NCI-H1092 treated with DMSO at 0.1 percent for 48 hours (cell line): ENCODE measurements around the gene HSD17B3.
A peak's percentile ranks its signal among the peaks of the same experiment; 100 is the strongest.
"Not testable (repeated sequence)": the region's sequence is repeated elsewhere in the genome, so short reads cannot be mapped to it uniquely, and the experiment has no call there.

ENCODE experiments used
- DNase-seq: peaks from one replicate; lab custom pipeline; 2025; lab: John Stamatoyannopoulos, UW

Gene HSD17B3

DNA sequence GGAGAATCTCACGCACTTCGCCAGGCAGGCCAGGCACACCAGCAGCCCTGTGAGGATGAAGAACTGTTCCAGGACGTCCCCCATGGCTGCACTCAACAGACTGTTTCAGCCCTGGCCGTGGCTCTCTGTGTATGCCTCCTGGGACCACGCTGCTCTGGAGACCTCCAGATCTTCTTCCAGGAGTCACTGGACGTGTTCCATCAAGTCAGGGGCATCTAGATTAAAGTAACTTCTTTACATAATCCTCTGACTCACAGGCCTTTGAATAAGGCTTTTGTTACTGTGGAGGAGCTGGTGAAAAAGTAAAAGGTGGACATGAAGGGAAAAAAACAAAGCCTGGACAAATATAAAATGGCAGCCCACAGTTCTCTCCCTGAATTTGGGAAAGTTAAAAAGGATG is at the start of gene HSD17B3:
Gene HSD17B3 (minus strand): TSS at position 156 of the 400 bp plus-strand sequence. CDS start 72 bp downstream, at position 84.
- DNase-seq: no peak

DNA sequence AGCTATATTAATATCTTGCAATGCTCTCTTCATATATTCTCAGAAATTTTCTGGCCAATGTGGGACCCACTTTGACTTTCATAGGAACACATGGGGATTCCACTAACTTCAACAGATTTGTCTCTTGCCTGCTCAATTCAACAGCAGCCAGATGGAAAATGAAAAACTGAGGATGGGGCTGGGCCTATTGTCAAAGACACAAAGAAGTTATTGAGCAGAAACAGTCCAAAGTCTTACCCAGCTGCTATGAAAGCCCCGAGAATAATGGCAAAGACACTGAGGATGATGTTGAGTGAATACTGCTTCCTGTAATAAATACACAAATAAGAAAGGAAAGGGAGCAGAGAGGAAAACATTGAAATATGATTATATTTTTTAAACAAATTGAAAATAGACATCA is 48.9 kb upstream of the HSD17B3 start:
- no peak for DNase-seq

- DNase-seq: no peak
Measured at GRCh38 chr9:96348261-96348660, 46.3 kb upstream of the HSD17B3 start.

DNA sequence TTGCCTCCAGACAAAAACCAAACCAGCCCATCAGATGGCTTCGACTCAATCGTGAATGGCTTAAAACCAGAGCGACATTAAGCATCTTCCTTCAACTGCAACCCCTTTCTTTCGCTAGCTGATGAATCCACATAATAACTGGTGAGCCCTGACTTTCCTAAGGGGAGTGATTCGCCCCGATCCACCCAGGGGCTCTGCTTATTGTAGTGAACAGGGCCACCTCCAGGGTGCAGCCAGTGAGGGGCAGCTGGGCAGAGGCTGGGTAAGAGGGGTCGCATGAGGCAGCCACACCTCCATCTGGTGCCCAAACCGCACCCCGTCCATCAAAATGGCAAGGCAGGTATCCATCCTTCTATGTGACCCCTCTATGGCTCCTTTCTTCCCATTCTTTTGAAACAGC is 43.6 kb upstream of the HSD17B3 start:
- no peak for DNase-seq

DNA sequence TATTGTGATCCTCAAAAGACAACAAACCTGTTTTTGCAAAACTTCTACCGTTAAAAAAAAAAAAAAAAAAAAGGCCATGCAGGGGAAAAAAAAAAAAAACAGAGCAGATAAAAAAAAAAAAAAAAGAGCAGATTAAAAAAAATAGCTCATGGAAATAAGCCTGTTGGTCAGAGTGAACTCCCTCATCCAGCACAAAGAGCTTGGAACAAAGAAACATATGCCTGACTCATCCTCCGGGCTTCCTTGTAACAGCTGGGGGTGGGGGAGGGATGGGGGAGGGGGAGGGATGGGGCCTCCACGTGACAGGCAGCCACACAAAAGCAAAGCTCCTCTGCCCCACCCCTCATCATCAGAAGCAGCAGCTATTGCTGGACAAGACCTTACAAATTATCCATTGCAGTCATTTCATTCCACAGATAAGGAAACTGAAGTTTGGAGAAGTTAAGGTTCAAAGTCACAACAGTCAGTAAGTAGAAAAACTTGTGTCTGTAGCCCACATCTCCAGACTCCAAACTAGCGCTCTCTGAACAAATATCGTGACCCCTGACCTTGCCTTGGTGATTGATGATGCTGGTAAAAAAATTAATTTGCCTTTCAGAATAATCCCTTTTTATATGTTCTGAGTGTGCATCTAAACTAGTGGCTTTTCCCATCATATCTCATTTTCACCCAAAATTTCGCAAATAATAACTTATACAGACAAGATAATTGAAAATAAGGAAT is 42.6 kb upstream of the HSD17B3 start:
- peak; percentile 14 for DNase-seq

- no peak for DNase-seq
Measured at GRCh38 chr9:96343515-96344360, 41.8 kb upstream of the HSD17B3 start.

GRCh38 chr9:96342571-96343245 is 40.7 kb upstream of the HSD17B3 start:
- no peak for DNase-seq

DNA sequence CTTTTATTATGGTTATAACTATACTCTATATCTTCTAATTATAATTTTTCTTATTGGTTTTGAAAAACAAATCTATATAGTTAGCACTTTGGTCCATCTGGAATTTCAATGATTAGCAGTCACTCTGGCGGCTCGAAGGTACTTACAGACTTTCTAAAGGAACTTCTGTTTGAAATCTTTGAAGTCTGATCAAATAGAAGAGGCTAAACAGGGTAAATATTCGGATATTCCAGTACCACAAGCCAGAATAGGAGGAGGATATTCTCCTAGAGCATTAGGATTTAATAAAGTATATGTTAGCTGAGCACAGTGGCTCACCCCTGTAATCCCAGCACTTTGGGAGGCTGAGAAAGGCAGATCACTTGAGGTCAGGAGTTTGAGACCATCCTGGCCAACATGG is 38.7 kb upstream of the HSD17B3 start:
- no peak for DNase-seq

- DNase-seq: no peak
Measured at GRCh38 chr9:96338299-96338698, 36.3 kb upstream of the HSD17B3 start.

GRCh38 chr9:96333958-96334357 is 32.0 kb upstream of the HSD17B3 start:
- DNase-seq: no peak

- no peak for DNase-seq
Measured at GRCh38 chr9:96331236-96331947, 29.4 kb upstream of the HSD17B3 start.

- DNase-seq: peak; percentile 18
Measured at GRCh38 chr9:96327694-96328352, 25.8 kb upstream of the HSD17B3 start.

DNA sequence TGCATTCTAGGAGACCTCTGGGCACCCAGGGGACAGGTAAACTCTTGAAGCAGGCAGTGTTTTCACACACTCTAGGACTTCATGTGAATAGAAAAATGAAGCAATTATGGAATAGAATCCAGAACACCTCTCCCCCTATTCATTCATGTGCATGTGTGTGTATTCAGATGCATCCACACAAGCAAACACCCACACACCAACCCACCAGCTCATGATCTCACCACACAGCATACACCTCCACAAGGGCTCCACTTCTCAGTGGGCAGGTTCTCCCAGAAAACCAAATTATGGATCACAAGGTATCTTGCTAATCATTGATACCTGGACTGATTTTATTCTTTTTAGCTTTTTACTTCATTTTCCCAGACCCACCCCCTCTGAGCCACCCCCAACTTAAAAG is 21.2 kb upstream of the HSD17B3 start:
- DNase-seq: no peak

GRCh38 chr9:96322736-96323135 is 20.8 kb upstream of the HSD17B3 start:
- DNase-seq: not testable (repeated sequence)

GRCh38 chr9:96322210-96322609 is 20.2 kb upstream of the HSD17B3 start:
- not testable (repeated sequence) for DNase-seq

GRCh38 chr9:96321515-96321914 is 19.5 kb upstream of the HSD17B3 start:
- DNase-seq: no peak

DNA sequence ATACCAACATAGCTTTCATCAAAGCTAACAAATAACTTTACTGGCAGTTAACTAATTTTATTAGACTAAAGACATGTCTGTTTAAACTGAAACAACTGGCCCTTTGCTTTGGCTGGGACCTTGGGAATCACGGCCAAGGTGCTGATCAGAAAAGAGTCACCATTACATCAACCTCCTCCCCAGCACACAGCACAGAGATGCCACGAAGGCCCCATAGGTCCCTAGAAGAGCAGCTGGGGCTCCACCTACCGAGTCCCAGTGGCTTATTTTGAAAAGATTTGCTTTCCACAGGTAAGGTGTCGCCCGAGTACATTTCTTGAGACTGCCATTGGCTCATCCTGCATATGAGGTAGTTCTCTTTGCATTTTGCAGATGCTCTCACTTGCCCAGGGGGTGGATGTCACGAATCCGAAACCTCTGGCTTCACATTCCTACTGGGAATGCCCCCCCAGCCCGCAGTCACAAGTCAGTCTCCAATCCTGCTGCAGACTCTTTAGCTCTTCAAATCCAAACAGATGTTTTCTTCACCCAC is 18.8 kb upstream of the HSD17B3 start:
- no peak for DNase-seq

DNA sequence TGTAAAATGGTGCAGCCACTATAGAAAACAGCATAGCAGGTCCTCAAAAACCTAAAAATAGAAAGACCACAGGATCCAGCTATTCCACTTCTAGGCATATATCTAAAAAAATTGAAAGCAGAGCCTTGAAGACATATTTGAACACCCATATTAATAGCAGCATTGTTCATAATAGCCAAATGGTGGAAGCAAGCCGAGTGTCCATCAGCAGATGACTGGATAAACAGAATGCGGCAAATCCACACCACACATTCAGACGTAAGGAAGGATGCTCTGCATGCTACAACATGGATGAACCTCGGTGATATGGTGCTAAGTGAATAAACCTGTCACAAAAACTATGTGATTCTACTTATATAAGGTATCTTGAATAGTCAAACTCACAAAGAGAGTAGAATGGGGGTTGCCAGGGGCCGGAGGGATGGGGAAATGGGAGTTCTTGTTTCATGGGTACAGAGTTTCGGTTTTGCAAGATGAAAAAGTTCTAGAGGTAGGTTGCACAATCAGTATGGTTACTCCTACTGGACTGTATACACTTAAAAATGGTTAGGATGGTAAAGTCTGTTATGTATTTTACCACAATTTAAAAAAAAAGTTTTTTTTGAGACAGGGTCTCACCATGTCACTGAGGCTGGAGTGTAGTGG is 17.1 kb upstream of the HSD17B3 start:
- DNase-seq: no peak

- DNase-seq: peak; percentile 34
Measured at GRCh38 chr9:96317335-96317980, 15.5 kb upstream of the HSD17B3 start.

- no peak for DNase-seq
Measured at GRCh38 chr9:96309850-96310249, 7.9 kb upstream of the HSD17B3 start.
